ENCODE measurements around the gene TAF13. TPM values are rescaled to one million over a fixed set of nuclear protein-coding genes. Genes with fewer than 3 reads are reported as not detected.

The TAF13 gene
- total RNA-seq, 1 experiment from 2014 or later = 96.5 TPM

DNA sequence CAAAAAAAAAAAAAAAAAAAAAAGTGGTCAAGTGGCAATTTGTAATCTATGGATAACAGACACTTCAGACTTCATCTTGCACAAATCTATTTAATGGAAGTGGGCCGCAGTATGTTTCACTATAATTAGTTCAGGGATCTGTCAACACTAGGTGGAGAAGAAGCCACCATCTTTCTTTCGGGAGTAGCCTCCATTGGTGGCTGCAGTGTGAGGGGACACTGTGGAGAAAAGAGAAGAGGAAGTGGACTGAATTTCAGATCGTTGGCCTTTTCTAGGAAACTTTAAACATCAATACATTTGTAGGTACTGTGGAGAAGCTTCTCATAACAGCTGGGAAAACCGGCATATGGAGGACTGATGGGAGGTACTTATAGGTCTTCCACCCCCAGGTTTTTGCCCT is 30.1 kb upstream of the TAF13 start:
- Histone ChIP-seq H3K27ac (no peak overlapping the region), H3K4me3 (no peak overlapping the region), H3K36me3 (peaks cover 20% of the 10 kb centered on the region), H3K4me1 (replicated peaks) (peaks cover 6% of the 10 kb centered on the region), H3K27me3 (replicated peaks) (no peaks in the 10 kb centered on the region), H3K9me3 (replicated peaks) (no peaks in the 10 kb centered on the region)
- DNase-seq (ENCODE audit: low read depth in 1 of 2, low spot score in 2 of 2) = no peak

DNA sequence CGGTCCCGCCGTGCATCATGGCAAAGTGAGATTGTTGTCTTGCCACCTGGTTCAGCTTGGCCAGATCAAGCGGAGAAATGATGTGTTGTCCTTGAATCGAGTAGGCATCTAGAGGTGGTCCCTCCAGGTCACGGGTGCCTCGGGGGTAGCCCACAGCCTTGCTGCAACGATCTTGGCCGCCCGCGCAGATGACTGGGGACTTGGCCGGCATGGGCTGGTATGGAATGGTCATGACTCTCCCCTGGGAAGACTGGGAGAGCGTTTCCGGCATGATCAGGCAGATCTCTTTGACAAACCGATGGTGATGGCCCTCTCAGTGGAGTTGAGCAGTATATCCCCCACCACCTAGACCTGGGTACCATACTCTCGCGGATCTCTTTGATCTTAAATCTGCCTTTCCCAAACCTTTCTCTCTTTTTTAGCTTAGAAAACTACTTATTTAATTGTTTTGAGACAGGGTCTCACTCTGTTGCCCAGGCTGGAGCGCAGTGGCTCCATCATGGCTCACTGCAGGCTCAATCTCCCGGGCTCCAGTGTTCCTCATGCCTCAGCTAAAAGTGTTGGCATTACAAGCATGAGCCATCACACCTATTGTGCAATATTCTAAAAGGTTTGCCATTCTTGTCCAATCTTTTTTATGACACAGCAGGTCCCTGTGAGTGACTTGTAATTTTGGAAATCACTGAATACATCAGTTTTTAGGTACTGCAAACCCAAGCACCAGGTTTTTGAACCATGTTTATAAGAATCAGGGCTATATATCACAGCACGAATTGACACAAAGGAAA is 28.8 kb upstream of the TAF13 start:
- Histone ChIP-seq H3K9me3 (replicated peaks) (no peaks in the 10 kb centered on the region), H3K27ac (no peak overlapping the region), H3K36me3 (peaks cover 26% of the 10 kb centered on the region), H3K27me3 (replicated peaks) (no peaks in the 10 kb centered on the region), H3K4me3 (no peak overlapping the region), H3K4me1 (replicated peaks) (peaks cover 8% of the 10 kb centered on the region)
- no peak for DNase-seq (ENCODE audit: low read depth in 1 of 2, low spot score in 2 of 2)

GRCh38 chr1:109099938-109100773 is 24.4 kb upstream of the TAF13 start:
- no peaks in the 10 kb centered on the region for H3K27me3 ChIP-seq (replicated peaks)
- H3K36me3 ChIP-seq = peaks cover 42% of the 10 kb centered on the region
- peaks cover 15% of the 10 kb centered on the region for H3K4me1 ChIP-seq (replicated peaks)
- H3K27ac ChIP-seq = peak overlapping the region; percentile 76
- H3K9me3 ChIP-seq (replicated peaks) = no peaks in the 10 kb centered on the region
- peak overlapping the region; percentile 86 for H3K4me3 ChIP-seq
- DNase-seq (ENCODE audit: low read depth in 1 of 2, low spot score in 2 of 2) = peak; percentile 94 to 98

DNA sequence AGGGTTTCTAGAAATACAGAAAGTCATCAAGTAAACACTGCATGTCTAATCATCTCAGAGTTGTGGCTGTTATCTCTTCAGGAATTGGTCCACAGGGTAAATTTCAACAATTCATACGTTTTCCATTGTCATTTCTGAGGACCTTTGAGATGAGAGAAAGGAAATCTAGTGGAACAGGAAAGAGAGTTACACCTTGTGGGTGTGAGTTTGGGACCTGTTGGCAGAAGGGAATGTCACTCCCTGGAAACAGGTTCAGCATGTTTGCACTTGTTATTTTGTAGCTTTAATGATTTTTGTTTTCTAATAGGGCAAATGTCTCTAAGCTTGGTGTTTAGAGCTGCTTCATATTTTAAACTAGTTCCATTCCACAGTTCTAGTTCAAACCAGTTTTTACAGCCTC is 20.3 kb upstream of the TAF13 start:
- Histone ChIP-seq H3K27me3 (replicated peaks) (no peaks in the 10 kb centered on the region), H3K9me3 (replicated peaks) (no peaks in the 10 kb centered on the region), H3K27ac (no peak overlapping the region), H3K4me1 (replicated peaks) (peaks cover 48% of the 10 kb centered on the region), H3K4me3 (no peak overlapping the region), H3K36me3 (peaks cover 46% of the 10 kb centered on the region)
- no peak for DNase-seq (ENCODE audit: low read depth in 1 of 2, low spot score in 2 of 2)

GRCh38 chr1:109095631-109096030 is 19.8 kb upstream of the TAF13 start:
- no peaks in the 10 kb centered on the region for H3K9me3 ChIP-seq (replicated peaks)
- peaks cover 47% of the 10 kb centered on the region for H3K4me1 ChIP-seq (replicated peaks)
- no peak for DNase-seq (ENCODE audit: low read depth in 1 of 2, low spot score in 2 of 2)
- H3K4me3 ChIP-seq = no peak overlapping the region
- peaks cover 46% of the 10 kb centered on the region for H3K36me3 ChIP-seq
- H3K27ac ChIP-seq = peak overlapping the region; percentile 95; the same call in 1 of the 2 replicates
- H3K27me3 ChIP-seq (replicated peaks) = no peaks in the 10 kb centered on the region

DNA sequence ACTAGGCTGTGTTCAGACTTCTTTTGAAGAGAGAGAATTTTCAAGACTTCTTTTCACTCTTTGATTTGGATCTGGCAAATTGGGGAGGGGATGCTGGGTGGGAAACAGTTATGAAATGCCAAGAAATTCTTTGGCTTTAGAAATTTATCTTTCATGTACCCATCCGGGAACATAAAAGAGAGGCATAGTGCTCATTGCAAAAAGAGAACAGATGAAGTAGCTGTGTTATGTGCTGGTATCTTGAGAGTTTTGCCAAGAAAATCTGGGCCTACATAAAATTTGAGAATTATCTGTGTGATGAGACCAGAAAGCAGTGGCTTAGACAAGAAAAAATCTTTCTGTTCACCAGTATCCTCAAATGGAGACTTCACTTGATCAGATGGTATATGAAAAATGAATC is 19.1 kb upstream of the TAF13 start:
- DNase-seq (ENCODE audit: low read depth in 1 of 2, low spot score in 2 of 2) = no peak
- H3K27ac ChIP-seq = peak overlapping the region; percentile 95
- no peaks in the 10 kb centered on the region for H3K9me3 ChIP-seq (replicated peaks)
- no peak overlapping the region for H3K4me3 ChIP-seq
- H3K27me3 ChIP-seq (replicated peaks) = no peaks in the 10 kb centered on the region
- peaks cover 40% of the 10 kb centered on the region for H3K36me3 ChIP-seq
- H3K4me1 ChIP-seq (replicated peaks) = peaks cover 49% of the 10 kb centered on the region

DNA sequence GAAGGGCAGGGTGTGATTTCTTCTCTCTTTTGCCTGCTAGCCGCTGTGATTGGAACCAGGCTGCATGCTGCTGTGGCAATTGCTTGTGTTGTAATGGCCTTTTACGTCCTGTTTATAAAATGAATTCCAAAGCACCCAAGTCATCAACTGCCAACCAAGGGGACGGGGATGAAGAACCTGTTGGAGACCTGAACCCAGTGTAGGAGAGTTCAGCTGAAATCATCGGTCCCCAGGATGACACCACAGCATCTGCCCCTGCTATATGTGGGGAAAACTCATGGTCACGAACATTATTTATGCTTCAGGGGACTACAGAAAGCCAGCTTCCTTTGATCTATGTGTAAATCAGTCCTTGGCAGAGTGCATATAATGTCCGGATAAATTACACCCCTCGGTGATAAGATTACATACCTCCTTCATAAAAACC is 18.6 kb upstream of the TAF13 start:
- peak; percentile 83 to 89 for DNase-seq (ENCODE audit: low read depth in 1 of 2, low spot score in 2 of 2)
- Histone ChIP-seq H3K27me3 (replicated peaks) (no peaks in the 10 kb centered on the region), H3K27ac (peak overlapping the region; percentile 95), H3K9me3 (replicated peaks) (no peaks in the 10 kb centered on the region), H3K36me3 (peaks cover 40% of the 10 kb centered on the region), H3K4me3 (peak overlapping the region; percentile 10; the same call in 1 of the 2 replicates), H3K4me1 (replicated peaks) (peaks cover 50% of the 10 kb centered on the region)

DNA sequence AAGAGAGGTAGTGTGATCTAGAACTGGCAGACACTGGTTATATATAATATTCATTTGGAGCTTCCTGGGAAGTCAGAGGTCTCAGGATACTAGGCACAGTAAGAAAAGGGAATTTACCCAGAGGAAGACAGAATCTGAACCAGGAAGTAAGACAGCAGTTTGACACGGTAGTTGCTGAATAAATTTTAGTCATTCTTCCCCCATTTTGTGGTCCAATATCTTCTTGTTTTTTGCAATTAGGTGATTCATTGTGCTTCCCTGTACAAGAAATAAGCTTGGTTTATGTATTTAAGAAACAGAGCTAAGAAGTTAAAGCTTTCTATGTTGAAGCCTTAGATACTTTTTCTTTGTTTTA is 16.0 kb upstream of the TAF13 start:
- Histone ChIP-seq H3K4me3 (peak overlapping the region; percentile 81), H3K9me3 (replicated peaks) (no peaks in the 10 kb centered on the region), H3K27me3 (replicated peaks) (no peaks in the 10 kb centered on the region), H3K36me3 (peaks cover 39% of the 10 kb centered on the region), H3K27ac (peak overlapping the region; percentile 95), H3K4me1 (replicated peaks) (peaks cover 49% of the 10 kb centered on the region)
- DNase-seq (ENCODE audit: low read depth in 1 of 2, low spot score in 2 of 2) = peak in 1 of 2 experiments; percentile 39

DNA sequence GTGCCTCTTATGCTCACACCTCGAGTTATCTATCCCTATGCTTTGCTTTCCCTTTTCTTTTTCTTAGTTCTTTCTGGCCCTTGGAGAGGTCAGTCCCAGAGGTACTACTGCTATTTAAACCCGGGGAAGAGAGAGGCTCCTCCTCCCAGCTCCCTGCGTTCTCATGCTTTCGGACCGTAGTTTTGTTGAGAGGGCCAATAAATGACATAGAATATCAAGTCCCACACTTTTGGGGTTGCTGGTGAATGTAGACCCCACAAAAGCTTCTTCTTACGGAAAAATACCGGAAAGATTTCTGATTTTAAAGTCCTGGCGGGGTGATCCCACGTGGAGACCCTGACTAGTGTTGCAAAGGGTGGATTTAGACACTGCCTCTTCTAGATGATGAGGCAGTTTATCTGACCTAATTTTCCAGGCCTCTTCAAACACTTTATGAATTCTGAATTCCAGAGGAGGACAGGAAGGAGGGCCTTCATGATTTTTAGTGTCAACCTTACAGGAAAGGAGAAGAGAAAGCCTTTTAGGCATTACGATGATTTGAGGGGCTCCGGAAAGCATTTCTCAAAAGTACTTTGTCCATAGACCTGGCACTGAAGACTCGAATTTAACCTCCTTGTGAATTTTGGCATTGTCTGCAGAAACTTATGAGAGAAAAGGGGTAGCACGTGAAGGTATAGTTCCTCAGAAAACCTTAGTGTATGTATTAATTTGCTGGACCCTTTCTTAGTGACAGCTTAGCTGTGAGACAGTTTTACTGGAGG is 15.5 kb upstream of the TAF13 start:
- H3K27ac ChIP-seq = peak overlapping the region; percentile 95
- DNase-seq (ENCODE audit: low read depth in 1 of 2, low spot score in 2 of 2) = peak in 1 of 2 experiments; percentile 81
- H3K9me3 ChIP-seq (replicated peaks) = no peaks in the 10 kb centered on the region
- H3K4me3 ChIP-seq = peak overlapping the region; percentile 81
- peaks cover 49% of the 10 kb centered on the region for H3K4me1 ChIP-seq (replicated peaks)
- H3K36me3 ChIP-seq = peaks cover 35% of the 10 kb centered on the region
- no peaks in the 10 kb centered on the region for H3K27me3 ChIP-seq (replicated peaks)

DNA sequence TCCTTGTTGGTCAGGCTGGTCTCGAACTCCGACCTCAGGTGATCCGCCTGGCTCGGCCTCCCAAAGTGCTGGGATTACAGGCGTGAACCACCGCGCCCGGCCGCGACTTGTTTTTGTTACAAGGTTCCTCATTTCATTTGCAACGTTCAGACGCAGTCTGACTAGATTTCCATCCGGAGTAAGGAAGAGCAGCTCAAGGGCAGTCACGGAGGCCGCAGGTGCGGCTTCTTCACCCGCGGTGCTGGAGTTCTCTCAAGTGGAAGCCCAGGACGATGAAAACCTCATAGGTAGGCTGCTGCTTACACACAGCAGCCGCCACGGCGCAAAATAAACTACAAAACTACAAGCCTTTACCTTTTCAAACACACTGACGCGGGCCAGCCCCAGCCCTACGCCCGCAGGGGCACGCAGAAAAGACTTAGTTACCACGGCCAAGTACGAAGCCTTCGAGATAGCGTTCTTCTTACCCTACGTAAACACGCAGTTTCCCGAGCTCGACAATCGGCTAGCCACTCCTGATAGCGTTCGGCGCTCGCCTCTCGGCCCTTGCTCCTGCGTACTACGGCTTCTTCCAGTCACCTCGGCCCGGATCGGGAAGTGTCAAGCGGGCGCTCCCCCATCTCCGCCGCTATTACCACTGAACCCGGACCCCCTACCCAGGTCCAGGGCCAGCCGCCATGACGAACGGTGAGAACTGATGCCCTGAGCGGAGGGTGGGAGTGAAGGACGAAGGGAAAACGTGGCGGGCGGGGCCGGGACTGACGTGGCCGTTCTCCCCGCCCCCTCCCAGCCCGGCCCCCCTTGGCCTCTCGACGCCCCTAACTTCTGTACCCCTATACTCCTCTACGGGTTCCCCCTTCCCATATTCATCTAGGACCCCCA is 14.6 kb upstream of the TAF13 start, which contains the start of gene TMEM167B:
TMEM167B (plus strand) TSS at position 569 of the 882 bp plus-strand sequence; CDS start at position 678, 109 bp downstream.
- Histone ChIP-seq H3K4me1 (replicated peaks) (peaks cover 47% of the 10 kb centered on the region), H3K27me3 (replicated peaks) (no peaks in the 10 kb centered on the region), H3K36me3 (peaks cover 26% of the 10 kb centered on the region), H3K4me3 (peak within 1 kb of the TSS; percentile 81), H3K27ac (peak within 1 kb of the TSS; percentile 95), H3K9me3 (replicated peaks) (no peaks in the 10 kb centered on the region)
- peak; percentile 89 to 90 for DNase-seq (ENCODE audit: low read depth in 1 of 2, low spot score in 2 of 2)

DNA sequence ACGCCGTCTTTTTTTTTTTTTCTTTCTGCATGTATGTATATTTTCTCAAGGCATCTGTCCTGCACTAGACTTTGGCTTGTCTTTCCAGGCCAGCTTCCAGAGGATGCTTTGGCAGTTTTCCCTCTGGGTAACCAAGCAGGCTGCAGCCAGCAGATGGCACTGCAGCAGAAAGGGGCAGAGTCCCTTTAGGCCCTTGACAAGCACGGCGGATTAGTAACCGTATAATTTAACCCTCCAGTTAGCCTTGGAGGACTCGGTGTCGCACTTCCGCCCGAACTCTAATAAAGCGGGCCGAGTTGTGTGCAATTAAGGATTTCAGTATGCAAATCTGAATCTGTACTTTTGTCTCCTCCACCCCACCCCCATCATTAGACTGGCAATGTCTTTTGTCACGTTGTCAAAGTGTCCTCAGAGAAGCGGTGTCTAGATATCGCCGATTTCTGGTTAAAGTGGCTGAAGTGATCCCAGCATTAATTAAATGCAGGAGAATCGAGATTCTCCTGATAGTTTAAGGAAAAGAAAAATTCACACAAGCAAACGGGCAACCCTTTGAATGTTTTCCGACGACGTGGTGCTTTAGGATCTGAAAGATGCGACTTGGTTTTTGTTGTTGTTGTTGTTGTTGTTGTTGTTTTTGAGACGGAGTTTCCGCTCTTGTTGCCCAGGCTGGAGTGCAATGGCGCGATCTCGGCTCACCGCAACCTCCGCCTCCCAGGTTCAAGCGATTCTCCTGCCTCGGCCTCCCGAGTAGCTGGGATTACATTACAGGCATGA is 13.6 kb upstream of the TAF13 start:
- Histone ChIP-seq H3K4me3 (no peak overlapping the region), H3K27ac (no peak overlapping the region)
- peak; percentile 57 to 70 for DNase-seq (ENCODE audit: low read depth in 1 of 2, low spot score in 2 of 2)

More for the DNA sequence above, 13.6 kb upstream of the TAF13 start:
- H3K4me1 ChIP-seq (replicated peaks) = peaks cover 37% of the 10 kb centered on the region
- H3K9me3 ChIP-seq (replicated peaks) = no peaks in the 10 kb centered on the region
- peaks cover 16% of the 10 kb centered on the region for H3K36me3 ChIP-seq
- H3K27me3 ChIP-seq (replicated peaks) = no peaks in the 10 kb centered on the region

All from SJSA1 (cell line).